K562 (cell line): ENCODE measurements around the gene DYNLT2. TPM values are rescaled to one million over a fixed set of nuclear protein-coding genes. Genes with fewer than 3 reads are reported as not detected.

ENCODE experiments used
- DNMT1 ChIP-seq: fragments of 450-650 bp; IDR thresholded peaks from 2 replicates; pipeline ENCODE4 v1.6.1; 2016; ENCODE audit warnings: antibody characterized with exemption, mild to moderate bottlenecking
- ELF1 ChIP-seq: fragments of 200-800 bp; sonication (Bioruptor generic); IDR thresholded peaks from 2 replicates; pipeline ENCODE4 v1.6.1; 2016; ENCODE audit warnings: missing genetic modification characterization, missing compliant biosample characterization
- GABPB1 ChIP-seq: sonication (generic); formaldehyde crosslinking; IDR thresholded peaks from 2 replicates; pipeline ENCODE4 v1.8.0; 2022; ENCODE audit warnings: mild to moderate bottlenecking, missing genetic modification reagents
- MEF2D ChIP-seq: conservative IDR thresholded peaks from 2 replicates; pipeline ENCODE4 v1.6.1; 2016; ENCODE audit warnings: low read depth, missing genetic modification characterization, missing compliant biosample characterization
- MTF1 ChIP-seq: fragments of 250-450 bp; sonication (Bioruptor Pico); IDR thresholded peaks from 2 replicates; pipeline ENCODE4 v1.9.0; 2021; ENCODE audit warnings: moderate library complexity, mild to moderate bottlenecking, inconsistent platforms, borderline replicate concordance
- NR2C1 ChIP-seq, 2 experiments: fragments of 450-650 bp; IDR thresholded peaks; 2 replicates each; pipeline ENCODE4 v1.6.1; 2017; ENCODE audit warnings: mild to moderate bottlenecking in 2 of 2, antibody characterized with exemption in 1 of 2, inconsistent platforms in 1 of 2, missing compliant biosample characterization in 1 of 2, missing genetic modification characterization in 1 of 2
- PHB ChIP-seq: fragments of 250-450 bp; sonication (Bioruptor Pico); IDR thresholded peaks from 2 replicates; pipeline ENCODE4 v1.5.0; 2021
- RBBP5 ChIP-seq: fragments of 200-600 bp; sonication (generic); IDR thresholded peaks from 2 replicates; pipeline ENCODE4 v1.6.1; 2012; ENCODE audit warnings: borderline replicate concordance, mild to moderate bottlenecking, low read length, control low read depth, inconsistent platforms; ENCODE audit not compliant: insufficient read depth, poor library complexity, severe bottlenecking
- SIRT6 ChIP-seq: IDR thresholded peaks from one replicate; pipeline ENCODE4 v1.6.1; 2012; ENCODE audit warnings: low read depth, mild to moderate bottlenecking, control low read depth, inconsistent platforms, low read length, moderate library complexity
- SMARCA4 ChIP-seq: fragments of 450-650 bp; IDR thresholded peaks from 2 replicates; pipeline ENCODE4 v1.6.1; 2016
- SP2 ChIP-seq: IDR thresholded peaks from 2 replicates; pipeline ENCODE4 v1.6.1; 2011; ENCODE audit warnings: mild to moderate bottlenecking, low read depth, low read length, moderate library complexity; ENCODE audit not compliant: poor library complexity, severe bottlenecking; ENCODE audit errors: extremely low read depth
- SRSF7 ChIP-seq: fragments of 200-400 bp; formaldehyde crosslinking; optimal IDR thresholded peaks from 2 replicates; pipeline ENCODE3; 2017; ENCODE audit warnings: mild to moderate bottlenecking, low read depth, low read length
- TAF15 ChIP-seq: fragments of 200-400 bp; formaldehyde crosslinking; IDR thresholded peaks from 2 replicates; pipeline ENCODE4 v1.6.1; 2017; ENCODE audit warnings: mild to moderate bottlenecking, low read depth, low read length, moderate library complexity
- TAL1 ChIP-seq: fragments of 450-650 bp; IDR thresholded peaks from 2 replicates; pipeline ENCODE4 v1.6.1; 2016; ENCODE audit warnings: mild to moderate bottlenecking
- ZBTB7A ChIP-seq: IDR thresholded peaks from 2 replicates; pipeline ENCODE4 v1.6.1; 2011; ENCODE audit warnings: low read depth, mild to moderate bottlenecking, low read length, moderate library complexity, borderline replicate concordance; ENCODE audit not compliant: control insufficient read depth
- ZNF217 ChIP-seq: sonication (generic); formaldehyde crosslinking; IDR thresholded peaks from 2 replicates; pipeline ENCODE4 v1.8.0; 2022; ENCODE audit warnings: mild to moderate bottlenecking, missing genetic modification reagents
- ZNF77 ChIP-seq: fragments of 250-450 bp; sonication (Bioruptor Pico); IDR thresholded peaks from 2 replicates; pipeline ENCODE4 v1.5.0; 2020
- ZSCAN32 ChIP-seq: fragments of 450-650 bp; formaldehyde crosslinking; IDR thresholded peaks from 2 replicates; pipeline ENCODE4 v1.4.0; 2020; ENCODE audit warnings: mild to moderate bottlenecking, moderate library complexity
- polyA plus RNA-seq, 8 experiments: library from polyadenylated mRNA; depleted of rRNA in 4 of 8; stranded (reverse) in 5 of 8; unstranded in 3 of 8; fragments of >200 nt; fragmentation: Nextera tagmentation in 2 of 8; fragmentation: Illumina TruSeq in 1 of 8; extraction: Ambion mirVana in 2 of 8; extraction: Trizol in 1 of 8; gene quantifications; 2 replicates each; pipeline versions ENCODE4 v1.2.1 to v1.2.3, GENCODE V29; 2011 to 2014; ENCODE audit warnings: inconsistent platforms in 1 of 8, missing spikeins in 1 of 8
- total RNA-seq, 7 experiments: library from RNA; depleted of rRNA in 6 of 7; stranded (reverse); fragments of >200 nt in 6 of 7; fragmentation: Illumina TruSeq in 2 of 7; extraction: Trizol in 2 of 7; gene quantifications; 2 replicates each; pipeline versions ENCODE4 v1.2.1 to v1.2.3, GENCODE V29; 2011 to 2021; ENCODE audit warnings: low replicate concordance in 1 of 7
- TF ChIP-seq, protein P1 (sequence below): sonication (generic); formaldehyde crosslinking; IDR thresholded peaks from 2 replicates; pipeline ENCODE4 v1.8.1; 2023; ENCODE audit warnings: mild to moderate bottlenecking, missing genetic modification reagents
- TF ChIP-seq, protein P2 (sequence below): fragments of 250-450 bp; sonication (Bioruptor Pico); IDR thresholded peaks from 2 replicates; pipeline ENCODE4 v1.4.0; 2020; ENCODE audit warnings: mild to moderate bottlenecking, moderate library complexity, borderline replicate concordance
- TF ChIP-seq, protein P3 (sequence below): fragments of 250-450 bp; sonication (Bioruptor Pico); IDR thresholded peaks from 2 replicates; pipeline ENCODE4 v1.4.0; 2020; ENCODE audit warnings: mild to moderate bottlenecking, moderate library complexity

DYNLT2 gene
- total and polyA plus RNA-seq, 9 of the 15 experiments (the other 6 are each of a cell fraction or from before 2014, with no cell fraction given), result 2.0 to 12.8 (median 6.3) TPM

DNA sequence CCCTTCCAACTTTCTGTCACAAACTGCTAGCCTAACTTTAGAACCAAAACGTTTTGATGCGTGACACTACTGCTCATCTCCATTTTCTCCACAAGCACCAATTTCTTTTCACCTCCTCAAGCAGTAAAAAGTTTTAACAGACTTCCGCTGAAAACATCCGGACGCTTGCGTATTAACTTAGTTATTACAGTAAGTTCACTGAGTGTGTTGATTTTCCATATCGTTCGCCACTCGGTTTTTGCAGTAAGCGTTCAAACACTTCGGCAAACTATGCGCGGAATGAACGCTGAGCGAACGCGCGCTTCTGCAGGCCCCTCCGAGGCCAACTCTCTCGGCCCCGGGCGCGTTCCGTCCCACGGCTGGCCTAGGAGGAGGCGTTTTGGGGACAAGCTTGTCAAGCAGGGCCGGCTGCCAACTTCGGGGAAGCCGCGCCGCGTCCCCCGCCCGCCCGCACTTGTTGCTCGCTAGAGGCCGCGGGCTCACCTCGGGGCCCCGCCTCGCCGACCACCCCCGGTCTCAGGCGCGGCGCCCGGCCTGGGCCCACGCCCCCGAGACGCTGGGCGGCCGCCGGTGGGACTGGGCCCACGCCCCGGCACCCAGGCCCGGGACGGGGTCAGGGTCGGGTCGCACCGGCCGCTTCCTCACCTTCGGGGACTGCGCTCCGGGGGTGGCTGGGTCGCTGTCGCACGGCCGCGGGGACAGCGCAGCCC is 28.0 kb downstream of the DYNLT2 start (continued):
- TF ChIP-seq ZBTB7A, result peak; percentile 92
- TF ChIP-seq, protein P1, sequence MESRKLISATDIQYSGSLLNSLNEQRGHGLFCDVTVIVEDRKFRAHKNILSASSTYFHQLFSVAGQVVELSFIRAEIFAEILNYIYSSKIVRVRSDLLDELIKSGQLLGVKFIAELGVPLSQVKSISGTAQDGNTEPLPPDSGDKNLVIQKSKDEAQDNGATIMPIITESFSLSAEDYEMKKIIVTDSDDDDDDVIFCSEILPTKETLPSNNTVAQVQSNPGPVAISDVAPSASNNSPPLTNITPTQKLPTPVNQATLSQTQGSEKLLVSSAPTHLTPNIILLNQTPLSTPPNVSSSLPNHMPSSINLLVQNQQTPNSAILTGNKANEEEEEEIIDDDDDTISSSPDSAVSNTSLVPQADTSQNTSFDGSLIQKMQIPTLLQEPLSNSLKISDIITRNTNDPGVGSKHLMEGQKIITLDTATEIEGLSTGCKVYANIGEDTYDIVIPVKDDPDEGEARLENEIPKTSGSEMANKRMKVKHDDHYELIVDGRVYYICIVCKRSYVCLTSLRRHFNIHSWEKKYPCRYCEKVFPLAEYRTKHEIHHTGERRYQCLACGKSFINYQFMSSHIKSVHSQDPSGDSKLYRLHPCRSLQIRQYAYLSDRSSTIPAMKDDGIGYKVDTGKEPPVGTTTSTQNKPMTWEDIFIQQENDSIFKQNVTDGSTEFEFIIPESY, result no peak
- TF ChIP-seq ZNF217, result no peak
- TF ChIP-seq SIRT6, result no peak
- no peak for TF ChIP-seq ZNF77 (CRISPR knock-in tag)
- TF ChIP-seq MEF2D (tag), result no peak
- no peak for TF ChIP-seq SP2
- TF ChIP-seq, protein P2, sequence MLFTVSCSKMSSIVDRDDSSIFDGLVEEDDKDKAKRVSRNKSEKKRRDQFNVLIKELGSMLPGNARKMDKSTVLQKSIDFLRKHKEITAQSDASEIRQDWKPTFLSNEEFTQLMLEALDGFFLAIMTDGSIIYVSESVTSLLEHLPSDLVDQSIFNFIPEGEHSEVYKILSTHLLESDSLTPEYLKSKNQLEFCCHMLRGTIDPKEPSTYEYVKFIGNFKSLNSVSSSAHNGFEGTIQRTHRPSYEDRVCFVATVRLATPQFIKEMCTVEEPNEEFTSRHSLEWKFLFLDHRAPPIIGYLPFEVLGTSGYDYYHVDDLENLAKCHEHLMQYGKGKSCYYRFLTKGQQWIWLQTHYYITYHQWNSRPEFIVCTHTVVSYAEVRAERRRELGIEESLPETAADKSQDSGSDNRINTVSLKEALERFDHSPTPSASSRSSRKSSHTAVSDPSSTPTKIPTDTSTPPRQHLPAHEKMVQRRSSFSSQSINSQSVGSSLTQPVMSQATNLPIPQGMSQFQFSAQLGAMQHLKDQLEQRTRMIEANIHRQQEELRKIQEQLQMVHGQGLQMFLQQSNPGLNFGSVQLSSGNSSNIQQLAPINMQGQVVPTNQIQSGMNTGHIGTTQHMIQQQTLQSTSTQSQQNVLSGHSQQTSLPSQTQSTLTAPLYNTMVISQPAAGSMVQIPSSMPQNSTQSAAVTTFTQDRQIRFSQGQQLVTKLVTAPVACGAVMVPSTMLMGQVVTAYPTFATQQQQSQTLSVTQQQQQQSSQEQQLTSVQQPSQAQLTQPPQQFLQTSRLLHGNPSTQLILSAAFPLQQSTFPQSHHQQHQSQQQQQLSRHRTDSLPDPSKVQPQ (CRISPR knock-in tag), result no peak
- TF ChIP-seq ZSCAN32 (CRISPR knock-in tag), result no peak
- TF ChIP-seq MTF1, result no peak
- 0 out of 2 replicates have a peak, but pooled peaks have one; percentile 15 for TF ChIP-seq SMARCA4
- peak; percentile 77 for TF ChIP-seq RBBP5
- TF ChIP-seq NR2C1 (IDR thresholded peaks at IDR 0.05), result no peak
- TF ChIP-seq NR2C1 (tag; IDR thresholded peaks at IDR 0.05), result no peak
- no peak for TF ChIP-seq PHB (CRISPR knock-in tag)
- TF ChIP-seq ELF1 (tag), result no peak
- TF ChIP-seq SRSF7, result no peak
- TF ChIP-seq, protein P3, sequence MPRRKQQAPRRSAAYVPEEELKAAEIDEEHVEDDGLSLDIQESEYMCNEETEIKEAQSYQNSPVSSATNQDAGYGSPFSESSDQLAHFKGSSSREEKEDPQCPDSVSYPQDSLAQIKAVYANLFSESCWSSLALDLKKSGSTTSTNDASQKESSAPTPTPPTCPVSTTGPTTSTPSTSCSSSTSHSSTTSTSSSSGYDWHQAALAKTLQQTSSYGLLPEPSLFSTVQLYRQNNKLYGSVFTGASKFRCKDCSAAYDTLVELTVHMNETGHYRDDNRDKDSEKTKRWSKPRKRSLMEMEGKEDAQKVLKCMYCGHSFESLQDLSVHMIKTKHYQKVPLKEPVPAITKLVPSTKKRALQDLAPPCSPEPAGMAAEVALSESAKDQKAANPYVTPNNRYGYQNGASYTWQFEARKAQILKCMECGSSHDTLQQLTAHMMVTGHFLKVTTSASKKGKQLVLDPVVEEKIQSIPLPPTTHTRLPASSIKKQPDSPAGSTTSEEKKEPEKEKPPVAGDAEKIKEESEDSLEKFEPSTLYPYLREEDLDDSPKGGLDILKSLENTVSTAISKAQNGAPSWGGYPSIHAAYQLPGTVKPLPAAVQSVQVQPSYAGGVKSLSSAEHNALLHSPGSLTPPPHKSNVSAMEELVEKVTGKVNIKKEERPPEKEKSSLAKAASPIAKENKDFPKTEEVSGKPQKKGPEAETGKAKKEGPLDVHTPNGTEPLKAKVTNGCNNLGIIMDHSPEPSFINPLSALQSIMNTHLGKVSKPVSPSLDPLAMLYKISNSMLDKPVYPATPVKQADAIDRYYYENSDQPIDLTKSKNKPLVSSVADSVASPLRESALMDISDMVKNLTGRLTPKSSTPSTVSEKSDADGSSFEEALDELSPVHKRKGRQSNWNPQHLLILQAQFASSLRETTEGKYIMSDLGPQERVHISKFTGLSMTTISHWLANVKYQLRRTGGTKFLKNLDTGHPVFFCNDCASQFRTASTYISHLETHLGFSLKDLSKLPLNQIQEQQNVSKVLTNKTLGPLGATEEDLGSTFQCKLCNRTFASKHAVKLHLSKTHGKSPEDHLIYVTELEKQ (CRISPR knock-in tag), result no peak
- no peak for TF ChIP-seq TAL1
- no peak for TF ChIP-seq TAF15
- no peak for TF ChIP-seq DNMT1
- no peak for TF ChIP-seq GABPB1 (CRISPR knock-in tag)
